GM12874 (cell line): ENCODE results near the gene GLIS1.

Experiments
- TF ChIP-seq, protein P1 (sequence below): IDR thresholded peaks from 2 replicates; pipeline ENCODE4 v1.5.1; 2011; ENCODE audit warnings: low read depth, mild to moderate bottlenecking, control low read depth, low read length, moderate library complexity; ENCODE audit not compliant: insufficient read depth

GLIS1 gene

DNA sequence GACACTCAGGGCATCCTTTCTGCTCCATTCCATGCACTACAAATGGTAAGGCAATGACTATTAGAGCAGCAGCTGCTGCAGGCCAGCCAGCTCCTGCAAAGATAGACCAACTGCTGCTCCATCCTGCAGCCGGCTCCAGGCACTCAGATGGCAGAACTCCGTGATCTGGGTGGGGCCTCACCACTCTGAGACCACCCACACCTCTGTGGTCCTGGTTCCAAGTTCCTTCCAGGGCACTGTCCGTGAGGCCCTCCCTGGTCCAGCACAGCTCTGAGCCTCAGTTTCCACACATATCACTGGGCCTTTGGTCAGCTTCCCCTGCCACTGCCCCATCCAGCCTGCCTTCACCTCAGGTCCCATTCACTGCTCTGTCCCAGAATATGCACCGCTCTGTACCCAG is 165.0 kb downstream of the GLIS1 start:
- TF ChIP-seq, protein P1, sequence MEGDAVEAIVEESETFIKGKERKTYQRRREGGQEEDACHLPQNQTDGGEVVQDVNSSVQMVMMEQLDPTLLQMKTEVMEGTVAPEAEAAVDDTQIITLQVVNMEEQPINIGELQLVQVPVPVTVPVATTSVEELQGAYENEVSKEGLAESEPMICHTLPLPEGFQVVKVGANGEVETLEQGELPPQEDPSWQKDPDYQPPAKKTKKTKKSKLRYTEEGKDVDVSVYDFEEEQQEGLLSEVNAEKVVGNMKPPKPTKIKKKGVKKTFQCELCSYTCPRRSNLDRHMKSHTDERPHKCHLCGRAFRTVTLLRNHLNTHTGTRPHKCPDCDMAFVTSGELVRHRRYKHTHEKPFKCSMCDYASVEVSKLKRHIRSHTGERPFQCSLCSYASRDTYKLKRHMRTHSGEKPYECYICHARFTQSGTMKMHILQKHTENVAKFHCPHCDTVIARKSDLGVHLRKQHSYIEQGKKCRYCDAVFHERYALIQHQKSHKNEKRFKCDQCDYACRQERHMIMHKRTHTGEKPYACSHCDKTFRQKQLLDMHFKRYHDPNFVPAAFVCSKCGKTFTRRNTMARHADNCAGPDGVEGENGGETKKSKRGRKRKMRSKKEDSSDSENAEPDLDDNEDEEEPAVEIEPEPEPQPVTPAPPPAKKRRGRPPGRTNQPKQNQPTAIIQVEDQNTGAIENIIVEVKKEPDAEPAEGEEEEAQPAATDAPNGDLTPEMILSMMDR, result no peak

DNA sequence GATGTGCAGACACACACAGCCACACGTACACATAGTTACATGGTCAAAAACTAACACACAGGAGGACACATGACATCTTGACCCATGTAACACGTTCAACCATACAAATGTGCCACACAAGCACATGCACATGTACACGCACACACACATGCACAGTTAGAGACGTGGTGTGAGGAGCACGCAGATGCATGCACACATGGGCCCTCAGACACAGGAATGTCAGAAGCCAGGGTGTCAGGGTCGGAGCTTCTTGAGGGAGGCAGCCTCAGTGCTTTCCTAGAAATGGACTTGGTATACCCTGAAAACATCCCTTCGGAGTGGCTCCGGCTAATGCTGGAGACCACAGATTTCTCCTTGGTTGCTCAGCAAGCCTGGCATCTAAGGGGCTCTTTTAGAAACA is 165.4 kb downstream of the GLIS1 start:
- TF ChIP-seq, protein P1, result no peak

DNA sequence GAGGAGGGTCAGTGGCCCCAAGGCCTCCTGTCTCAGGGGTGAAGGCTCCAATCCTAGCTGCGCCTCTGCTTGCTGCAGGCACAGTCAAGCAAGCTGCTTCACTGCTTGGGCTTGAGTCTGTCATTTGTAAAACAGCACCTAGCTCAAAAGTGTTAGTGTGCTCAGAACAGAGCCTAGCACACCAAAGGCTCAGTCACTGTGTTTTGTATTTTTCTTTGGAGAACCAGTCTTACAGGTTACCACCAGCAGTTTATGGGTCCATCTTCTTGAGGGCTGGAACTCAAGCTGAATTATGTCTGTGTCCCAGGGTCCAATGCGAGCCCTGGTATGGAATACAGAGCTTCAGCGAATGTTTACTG is 166.2 kb downstream of the GLIS1 start:
- TF ChIP-seq, protein P1, result no peak

DNA sequence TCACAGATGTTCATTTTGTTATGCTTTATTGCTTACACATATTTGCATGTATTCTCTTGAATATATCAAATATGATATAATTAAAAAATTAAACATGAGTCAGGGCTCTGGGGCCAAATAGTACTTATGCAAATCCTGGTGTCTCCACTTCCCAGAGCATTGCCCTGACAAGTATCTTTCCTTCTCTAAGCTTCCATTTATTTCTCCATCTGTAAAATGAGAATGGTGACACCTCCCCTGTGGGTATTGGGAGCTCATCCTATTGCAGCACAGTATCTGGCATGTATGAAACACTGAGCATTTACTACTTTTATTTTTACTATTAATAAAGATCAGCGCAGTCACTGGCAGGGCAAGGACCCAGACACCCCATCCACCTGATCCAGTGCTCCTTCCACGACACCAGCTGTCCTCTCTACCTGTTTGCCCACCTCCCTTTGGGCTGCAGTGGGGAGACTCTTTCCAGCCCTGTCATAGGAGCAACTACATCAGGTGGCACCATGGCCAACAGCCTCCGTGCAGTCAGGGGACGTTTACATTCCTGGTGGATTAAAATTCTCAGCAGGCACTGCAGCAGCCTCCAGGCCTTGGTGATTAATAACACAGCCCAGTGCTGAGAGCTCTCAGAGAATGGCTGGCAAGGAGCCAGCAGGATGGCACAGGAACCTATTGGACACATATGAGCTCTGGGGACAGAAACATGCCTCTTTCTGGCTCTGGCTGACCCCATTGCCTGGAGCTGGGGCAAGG is 166.7 kb downstream of the GLIS1 start:
- TF ChIP-seq, protein P1, result no peak

DNA sequence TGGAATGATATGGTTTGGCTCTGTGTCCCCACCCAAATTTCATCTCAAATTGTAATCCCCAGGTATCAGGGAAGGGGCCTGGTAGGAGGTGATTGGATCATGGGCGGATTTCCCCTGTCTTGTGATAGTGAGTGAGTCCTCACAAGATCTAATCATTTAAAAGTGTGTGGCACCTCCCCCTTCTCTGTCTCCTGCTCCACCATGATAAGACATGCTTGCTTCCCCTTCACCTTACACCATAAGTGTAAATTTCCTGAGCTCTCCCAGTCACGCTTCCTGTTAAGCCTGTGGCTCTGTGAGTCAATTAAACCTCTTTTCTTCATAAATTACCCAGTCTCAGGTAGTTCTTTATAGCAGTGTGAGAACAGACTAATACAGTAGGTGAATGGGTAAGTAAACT is 170.4 kb downstream of the GLIS1 start:
- TF ChIP-seq, protein P1, result no peak

DNA sequence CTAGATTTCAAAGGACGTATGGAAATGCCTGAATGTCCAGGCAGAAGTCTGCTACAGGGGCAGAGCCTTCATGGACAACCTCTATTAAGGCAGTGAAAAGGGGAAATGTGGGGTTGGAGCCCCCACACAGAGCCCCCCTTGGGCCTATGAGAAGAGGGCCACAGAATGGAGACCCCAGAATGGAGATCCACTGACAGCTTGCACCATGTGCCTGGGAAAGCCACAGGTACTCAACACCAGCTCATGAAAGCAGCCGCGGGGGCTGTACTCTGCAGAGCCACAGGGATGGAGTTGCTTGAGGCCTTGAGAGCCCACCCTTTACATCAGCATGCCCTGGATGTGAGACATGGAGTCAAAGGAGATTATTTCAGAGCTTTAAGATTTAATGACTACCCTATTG is 171.1 kb downstream of the GLIS1 start:
- TF ChIP-seq, protein P1, result no peak

DNA sequence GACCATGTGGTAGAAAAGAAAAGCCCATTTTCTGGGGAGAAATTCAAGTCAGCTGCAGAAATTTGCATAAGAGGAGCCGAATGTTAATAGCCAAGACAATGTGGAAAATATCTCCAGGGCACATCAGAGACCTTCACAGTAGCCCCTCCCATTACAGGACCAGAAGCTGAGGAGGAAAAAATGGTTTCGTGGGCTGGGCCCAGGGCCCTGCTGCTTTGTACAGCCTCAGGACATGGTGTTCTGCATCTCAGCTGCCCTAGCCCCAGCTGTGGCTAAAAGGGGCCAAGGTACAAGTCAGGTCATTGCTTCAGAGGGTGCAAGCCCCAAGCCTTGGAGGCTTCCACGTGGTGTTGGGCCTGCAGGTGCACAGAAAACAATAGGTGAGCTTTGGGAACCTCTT is 171.5 kb downstream of the GLIS1 start:
- TF ChIP-seq, protein P1, result no peak
